IMR-90 (cell line): ENCODE results near the gene SEC11A. TPM values are rescaled to one million over a fixed set of nuclear protein-coding genes. Genes with fewer than 3 reads are reported as not detected.
A peak's percentile ranks its signal among the peaks of the same experiment; 100 is the strongest.

Experiments used
- ATAC-seq: fragments of 200-7000 bp; cut with Tn5 transposase; 2 replicates; pipeline ENCODE4 v1.9.1; 2020; ENCODE audit warnings: low read depth, mild to moderate bottlenecking, moderate library complexity
- BruUV-seq: library from RNA; stranded (reverse); fragments of 400-500 nt; replicated peaks from 2 replicates; lab custom pipeline; 2021; lab: Mats Ljungman, UMichigan
- CTCF ChIA-PET: fragments of 300-600 bp; formaldehyde crosslinking; extraction: SDS; loops from one replicate; lab custom pipeline; 2021; ENCODE audit warnings: antibody characterized with exemption; lab: Yijun Ruan, JAX
- POLR2A ChIA-PET: fragments of 300-600 bp; sonication (Branson Sonifier 250); formaldehyde crosslinking; loops from one replicate; lab custom pipeline; 2022; ENCODE audit warnings: antibody characterized with exemption; ENCODE audit not compliant: unreplicated experiment; lab: Charles Lee
- DNase-seq: peaks from one replicate; pipeline ENCODE4 v3.0.0; 2013
- H2AFZ ChIP-seq: replicated peaks from 2 replicates; pipeline ENCODE3; 2013; ENCODE audit warnings: low read length, mild to moderate bottlenecking; ENCODE audit not compliant: poor library complexity
- H2AK5ac ChIP-seq: 2 replicates; pipeline ENCODE4 v1.6.1; 2013; ENCODE audit warnings: low read depth, low read length, inconsistent platforms
- H2AK9ac ChIP-seq: replicated peaks from 2 replicates; pipeline ENCODE3; 2013; ENCODE audit warnings: mild to moderate bottlenecking, low read depth, low read length, moderate library complexity; ENCODE audit not compliant: poor library complexity
- H2BK120ac ChIP-seq: 2 replicates; pipeline ENCODE4 v1.6.1; 2013; ENCODE audit warnings: low read depth, low read length, inconsistent platforms
- H2BK15ac ChIP-seq: 3 replicates; pipeline ENCODE4 v1.6.1; 2013; ENCODE audit warnings: low read depth, low read length, inconsistent platforms
- H2BK20ac ChIP-seq: 2 replicates; pipeline ENCODE4 v1.6.1; 2013; ENCODE audit warnings: low read depth, mild to moderate bottlenecking, inconsistent platforms, low read length, moderate library complexity
- H2BK5ac ChIP-seq: 2 replicates; pipeline ENCODE4 v1.6.1; 2013; ENCODE audit warnings: mild to moderate bottlenecking, low read depth, low read length, inconsistent platforms; ENCODE audit not compliant: poor library complexity, severe bottlenecking
- H3K14ac ChIP-seq: replicated peaks from 2 replicates; pipeline ENCODE4 v1.6.1; 2013; ENCODE audit warnings: low read depth, low read length, inconsistent platforms
- H3K18ac ChIP-seq: 2 replicates; pipeline ENCODE4 v1.6.1; 2013; ENCODE audit warnings: low read depth, low read length, control low read depth
- H3K23ac ChIP-seq: 2 replicates; pipeline ENCODE4 v1.6.1; 2013; ENCODE audit warnings: low read depth, low read length, inconsistent platforms
- H3K27ac ChIP-seq: 2 replicates; pipeline ENCODE4 v1.5.1; 2013; ENCODE audit warnings: mild to moderate bottlenecking, control low read depth, low read length; ENCODE audit not compliant: insufficient read depth
- H3K27me3 ChIP-seq: 2 replicates; pipeline ENCODE4 v1.6.1; 2013; ENCODE audit warnings: low read length; ENCODE audit not compliant: control insufficient read depth, insufficient read depth
- H3K36me3 ChIP-seq: 2 replicates; pipeline ENCODE4 v1.6.1; 2013; ENCODE audit warnings: low read length, mixed read lengths; ENCODE audit not compliant: control insufficient read depth, insufficient read depth
- H3K4ac ChIP-seq: 2 replicates; pipeline ENCODE4 v1.6.1; 2013; ENCODE audit warnings: low read depth, low read length, inconsistent platforms
- H3K4me1 ChIP-seq: 2 replicates; pipeline ENCODE4 v1.6.1; 2013; ENCODE audit warnings: low read length, mixed read lengths; ENCODE audit not compliant: control insufficient read depth, insufficient read depth
- H3K4me2 ChIP-seq: 2 replicates; pipeline ENCODE4 v1.6.1; 2013; ENCODE audit warnings: low read depth, mild to moderate bottlenecking, control low read depth, low read length, moderate library complexity
- H3K4me3 ChIP-seq: 2 replicates; pipeline ENCODE4 v1.5.1; 2013; ENCODE audit warnings: low read depth, mild to moderate bottlenecking, control low read depth, low read length, moderate library complexity; ENCODE audit not compliant: insufficient read depth
- H3K56ac ChIP-seq: 2 replicates; pipeline ENCODE4 v1.6.1; 2013; ENCODE audit warnings: low read length, inconsistent platforms; ENCODE audit not compliant: insufficient read depth; ENCODE audit errors: extremely low read depth
- H3K79me1 ChIP-seq, 2 experiments: 2 replicates each; pipeline ENCODE4 v1.6.1; 2013; ENCODE audit warnings: low read length in 2 of 2, inconsistent platforms in 1 of 2, low read depth in 1 of 2
- H3K9ac ChIP-seq: 2 replicates; pipeline ENCODE4 v1.6.1; 2013; ENCODE audit warnings: low read depth, low read length, control low read depth
- H3K9me1 ChIP-seq: 2 replicates; pipeline ENCODE4 v1.6.1; 2013; ENCODE audit warnings: low read length, inconsistent platforms; ENCODE audit not compliant: insufficient read depth
- H3K9me3 ChIP-seq: 2 replicates; pipeline ENCODE4 v1.6.1; 2013; ENCODE audit warnings: low read length; ENCODE audit not compliant: control insufficient read depth, insufficient read depth
- H4K20me1 ChIP-seq: 2 replicates; pipeline ENCODE4 v1.6.1; 2013; ENCODE audit warnings: low read length, inconsistent platforms; ENCODE audit not compliant: insufficient read depth
- H4K5ac ChIP-seq: 2 replicates; pipeline ENCODE4 v1.6.1; 2013; ENCODE audit warnings: mild to moderate bottlenecking, low read depth, low read length, control low read depth
- H4K8ac ChIP-seq, 2 experiments: 2 replicates each; pipeline ENCODE4 v1.6.1; 2013; ENCODE audit warnings: low read depth in 2 of 2, low read length in 2 of 2, control low read depth in 1 of 2, inconsistent platforms in 1 of 2
- H4K91ac ChIP-seq: 2 replicates; pipeline ENCODE4 v1.6.1; 2013; ENCODE audit warnings: low read depth, low read length, inconsistent platforms; ENCODE audit not compliant: insufficient read depth
- BHLHE40 ChIP-seq: fragments of 150-350 bp; IDR thresholded peaks from 2 replicates; pipeline ENCODE4 v1.6.1; 2016; ENCODE audit warnings: mild to moderate bottlenecking, low read depth, low read length
- CEBPB ChIP-seq: IDR thresholded peaks from 2 replicates; pipeline ENCODE4 v1.6.1; 2012; ENCODE audit warnings: low read depth, low read length, improper control_type of control experiment
- CHD1 ChIP-seq: IDR thresholded peaks from 2 replicates; pipeline ENCODE4 v1.6.1; 2012; ENCODE audit warnings: low read depth, low read length, improper control_type of control experiment
- FOS ChIP-seq: fragments of 150-350 bp; IDR thresholded peaks from 2 replicates; pipeline ENCODE4 v1.6.1; 2016; ENCODE audit warnings: low read depth, low read length
- MAFK ChIP-seq: IDR thresholded peaks from 2 replicates; pipeline ENCODE4 v1.6.1; 2012; ENCODE audit warnings: low read depth, low read length, improper control_type of control experiment
- MXI1 ChIP-seq: IDR thresholded peaks from 2 replicates; pipeline ENCODE4 v1.6.1; 2012; ENCODE audit warnings: low read depth, mild to moderate bottlenecking, low read length, moderate library complexity, borderline replicate concordance
- NFE2L2 ChIP-seq: fragments of 150-350 bp; IDR thresholded peaks from 2 replicates; pipeline ENCODE4 v1.6.1; 2016; ENCODE audit warnings: low read depth, mild to moderate bottlenecking, low read length
- POLR2A ChIP-seq: IDR thresholded peaks from 2 replicates; pipeline ENCODE4 v1.6.1; 2012; ENCODE audit warnings: mild to moderate bottlenecking, low read depth, low read length
- RCOR1 ChIP-seq: IDR thresholded peaks from 2 replicates; pipeline ENCODE4 v1.6.1; 2012; ENCODE audit warnings: mild to moderate bottlenecking, low read length, improper control_type of control experiment; ENCODE audit not compliant: insufficient replicate concordance
- RFX5 ChIP-seq: IDR thresholded peaks from 2 replicates; pipeline ENCODE4 v1.8.0; 2012; ENCODE audit warnings: low read depth, mild to moderate bottlenecking, low read length, moderate library complexity
- SMC3 ChIP-seq: fragments of 150-350 bp; IDR thresholded peaks from 2 replicates; pipeline ENCODE4 v1.6.1; 2016; ENCODE audit warnings: low read depth, mild to moderate bottlenecking, antibody characterized with exemption, low read length, moderate library complexity
- WGBS, 2 experiments: methylation state at CpG; one replicate each; pipeline versions ENCODE4 v1.1.5 to v1.1.7; 2013; ENCODE audit warnings: missing lambda C conversion rate in 2 of 2; ENCODE audit not compliant: insufficient read length in 1 of 2; ENCODE audit errors: extremely low coverage in 2 of 2; 5-methylcytosine and 5-hydroxymethylcytosine counted together
- dilution Hi-C: fragments of 300-500 bp; cut with HindIII; formaldehyde crosslinking; loops from one replicate; pipeline ENCODE4 v1.14.3; 2018; ENCODE audit warnings: low sequenced_read_pairs; ENCODE audit not compliant: unreplicated experiment
- in situ Hi-C: fragments of 300-500 bp; cut with MboI; formaldehyde crosslinking; loops from 3 replicates; pipeline ENCODE4 v1.14.3; 2019; ENCODE audit warnings: low sequenced_read_pairs, inconsistent platforms, mixed read lengths
- intact Hi-C: fragments of 100-400 bp; cut with micrococcal nuclease; formaldehyde crosslinking; loops from 2 replicates; pipeline ENCODE4 v1.10.0; 2022
- polyA plus RNA-seq, 3 experiments: library from polyadenylated mRNA; depleted of rRNA; stranded (reverse); fragments of >200 nt; gene quantifications; 2 replicates each; pipeline ENCODE4 v1.2.3, GENCODE V29; 2012; ENCODE audit warnings: low replicate concordance in 1 of 3
- total RNA-seq: library from RNA; depleted of rRNA; stranded (reverse); fragments of >200 nt; gene quantifications from 2 replicates; pipeline ENCODE4 v1.2.3, GENCODE V29; 2012

SEC11A gene
- total and polyA plus RNA-seq, 2 of the 4 experiments (the other 2 are of a cell fraction) = 62.4 to 108 TPM

GRCh38 chr15:84669726-84670125, 46.2 kb downstream of the SEC11A start:
- dilution Hi-C loops = no loop called here
- H3K14ac ChIP-seq = no peak overlapping the region
- H4K20me1 ChIP-seq = peaks cover 5% of the 10 kb centered on the region; the same call in 1 of the 2 replicates
- H3K27me3 ChIP-seq = no peaks in the 10 kb centered on the region
- H2BK15ac ChIP-seq = no peak overlapping the region
- H3K27ac ChIP-seq = no peak overlapping the region
- no peak overlapping the region for H4K8ac ChIP-seq
- in situ Hi-C loops = no loop called here
- H4K91ac ChIP-seq = no peak overlapping the region
- no peak for TF ChIP-seq BHLHE40
- TF ChIP-seq POLR2A = no peak
- TF ChIP-seq SMC3 = no peak
- no peak for TF ChIP-seq MXI1
- TF ChIP-seq MAFK = no peak
- no peak for TF ChIP-seq RFX5
- no peak for TF ChIP-seq NFE2L2
- no peak for TF ChIP-seq CHD1
- no peak for TF ChIP-seq RCOR1
- no peak for TF ChIP-seq CEBPB
- no peak for TF ChIP-seq FOS
- CTCF ChIA-PET = no interaction called here
- POLR2A ChIA-PET = no interaction called here
- peak overlapping the region; percentile 26; the same call in 1 of the 2 replicates for H3K4ac ChIP-seq
- H3K4me3 ChIP-seq = no peak overlapping the region
- H2BK5ac ChIP-seq = no peak overlapping the region
- WGBS, 2 experiments = 70% methylated on average over 3 of the region's 8 CpGs; no CpG with 5 or more reads in 1 of the 2 experiments
- TSS peak; percentile 88 for BruUV-seq
- H3K4me2 ChIP-seq = no peak overlapping the region
- no peak overlapping the region for H2BK20ac ChIP-seq
- H2AFZ ChIP-seq = no peak overlapping the region
- H3K9me1 ChIP-seq = peaks cover 17% of the 10 kb centered on the region
- H2AK5ac ChIP-seq = no peak overlapping the region
- intact Hi-C loops = loop anchor here (5.0 kb wide), 1 partner anchor 48 kb away; the partner anchor contains the start of gene SEC11A
- no peak overlapping the region for H2AK9ac ChIP-seq
- H3K23ac ChIP-seq = 0 out of 2 replicates have a peak overlapping the region, but pooled peaks have one; percentile 44
- no peak overlapping the region for H4K5ac ChIP-seq
- no peak overlapping the region for H3K56ac ChIP-seq
- H3K18ac ChIP-seq = no peak overlapping the region
- ATAC-seq = no peak
- no peak overlapping the region for H3K9ac ChIP-seq
- no peak overlapping the region for H2BK120ac ChIP-seq
- peaks cover 23 to 52% of the 10 kb centered on the region in 2 experiments; a peak in 3 of 4 replicates for H3K79me1 ChIP-seq
- DNase-seq = peak; percentile 49
- H3K4me1 ChIP-seq = peaks cover 10% of the 10 kb centered on the region
- no peaks in the 10 kb centered on the region for H3K9me3 ChIP-seq
- H3K36me3 ChIP-seq = peaks cover 19% of the 10 kb centered on the region
